IgD-negative memory B cell (primary cell): ENCODE data around the gene SYF2. TPM values are rescaled to one million over a fixed set of nuclear protein-coding genes. Genes with fewer than 3 reads are reported as not detected.
A peak's percentile ranks its signal among the peaks of the same experiment; 100 is the strongest.

Experiments
- H3K27ac Mint-ChIP-seq, 3 donors: one replicate each; pipeline ENCODE4 v1.8.0; 2020 to 2022; ENCODE audit warnings: mild to moderate bottlenecking in 3 of 3, mixed read lengths in 3 of 3, moderate library complexity in 1 of 3
- H3K27me3 Mint-ChIP-seq: one replicate; pipeline ENCODE4 v1.8.0; 2021; ENCODE audit warnings: mixed read lengths
- H3K36me3 Mint-ChIP-seq: one replicate; pipeline ENCODE4 v1.8.0; 2020; ENCODE audit warnings: mild to moderate bottlenecking, mixed read lengths
- H3K4me1 Mint-ChIP-seq, 3 donors: one replicate each; pipeline ENCODE4 v1.8.0; 2020 to 2022; ENCODE audit warnings: mixed read lengths in 3 of 3, mild to moderate bottlenecking in 1 of 3
- H3K4me3 Mint-ChIP-seq, 4 donors: one replicate each; pipeline ENCODE4 v1.8.0; 2020 to 2022; ENCODE audit warnings: mild to moderate bottlenecking in 4 of 4, mixed read lengths in 4 of 4, moderate library complexity in 3 of 4
- H3K9me3 Mint-ChIP-seq, 3 donors: one replicate each; pipeline ENCODE4 v1.8.0; 2020 to 2021; ENCODE audit warnings: mixed read lengths in 3 of 3, mild to moderate bottlenecking in 1 of 3
- polyA plus RNA-seq: library from polyadenylated mRNA; unstranded; fragments of 300-500 nt; fragmentation: Illumina TruSeq; gene quantifications from one replicate; pipeline ENCODE4 v1.2.3, GENCODE V29; 2021

Gene SYF2
- polyA plus RNA-seq, 1 donor from 2014 or later = 91.2 TPM

DNA sequence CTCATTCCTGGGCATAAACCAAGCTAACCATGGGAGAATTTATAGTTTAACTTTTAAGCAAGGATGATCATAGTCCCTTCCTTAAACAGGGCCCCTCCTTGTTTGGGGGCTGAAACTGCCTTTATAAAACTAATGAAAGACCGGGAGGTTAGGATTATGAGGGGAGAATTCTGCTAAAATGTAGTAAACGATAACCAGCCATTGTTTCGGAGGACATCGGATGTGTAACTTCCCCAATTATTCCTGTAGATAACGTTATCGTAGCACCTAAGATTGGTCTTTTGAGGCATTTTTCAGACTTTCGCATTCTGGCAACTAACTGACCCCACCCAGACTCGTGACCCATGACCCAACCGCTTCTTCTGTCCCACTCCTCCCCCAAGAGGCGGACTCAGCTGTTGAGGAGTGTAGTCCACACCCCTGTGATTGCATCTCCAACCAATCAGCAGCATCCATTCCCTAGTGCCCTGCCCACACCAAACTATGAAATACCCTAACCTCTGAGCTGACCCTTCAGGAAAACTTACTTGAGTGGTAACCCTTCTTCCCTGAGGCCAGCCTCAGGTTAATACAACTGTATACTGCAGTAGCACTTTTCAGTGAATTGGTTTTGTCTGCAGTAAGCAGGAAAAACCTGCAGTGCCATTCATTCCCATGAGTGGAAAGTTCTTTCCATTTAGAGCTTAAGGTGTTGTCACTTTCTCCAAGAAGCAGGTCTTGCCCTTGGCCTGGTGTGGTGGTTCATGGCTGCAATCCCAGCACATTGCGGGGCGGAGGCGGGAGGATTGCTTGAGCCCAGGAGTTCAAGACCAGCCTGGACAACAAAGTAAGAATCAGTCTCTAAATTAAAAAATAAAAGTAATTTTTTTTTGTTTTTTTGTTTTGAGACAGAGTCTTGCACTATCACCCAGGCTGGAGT lies 823 bp upstream of the SYF2 start:
- Mint-ChIP-seq H3K9me3 (no peaks in the 10 kb centered on the region), H3K36me3 (peaks cover 2% of the 10 kb centered on the region), H3K27me3 (no peaks in the 10 kb centered on the region), H3K4me1 (peaks cover 12 to 38% (median 23%) of the 10 kb centered on the region in 3 donors), H3K27ac (no peak overlapping the region), H3K4me3 (no peak overlapping the region)

- Mint-ChIP-seq H3K27me3 (no peaks in the 10 kb centered on the region), H3K36me3 (peaks cover 14% of the 10 kb centered on the region), H3K4me3 (peak overlapping the region in 1 of 4 donors; percentile 28), H3K4me1 (peaks cover 0 to 14% (median 1%) of the 10 kb centered on the region in 3 donors), H3K27ac (no peak overlapping the region), H3K9me3 (no peaks in the 10 kb centered on the region)
Observed at GRCh38 chr1:25223471-25223870, 8.8 kb downstream of the SYF2 start.

- Mint-ChIP-seq H3K27ac (no peak overlapping the region), H3K4me3 (no peak overlapping the region), H3K4me1 (peaks cover 0 to 14% (median 4%) of the 10 kb centered on the region in 3 donors), H3K27me3 (no peaks in the 10 kb centered on the region), H3K9me3 (no peaks in the 10 kb centered on the region), H3K36me3 (peaks cover 14% of the 10 kb centered on the region)
Observed at GRCh38 chr1:25222606-25223005, 9.7 kb downstream of the SYF2 start.

GRCh38 chr1:25220666-25221065 lies 11.6 kb downstream of the SYF2 start:
- no peak overlapping the region for H3K27ac Mint-ChIP-seq

GRCh38 chr1:25219661-25220251 lies 12.5 kb downstream of the SYF2 start:
- Mint-ChIP-seq H3K27ac (no peak overlapping the region), H3K4me1 (peaks cover 6 to 17% (median 14%) of the 10 kb centered on the region in 3 donors), H3K36me3 (peaks cover 14% of the 10 kb centered on the region), H3K9me3 (no peaks in the 10 kb centered on the region), H3K27me3 (no peaks in the 10 kb centered on the region), H3K4me3 (no peak overlapping the region)

More at GRCh38 chr1:25220666-25221065, 11.6 kb downstream of the SYF2 start:
- peaks cover 14% of the 10 kb centered on the region for H3K36me3 Mint-ChIP-seq
- H3K27me3 Mint-ChIP-seq = no peaks in the 10 kb centered on the region
- peaks cover 4 to 19% (median 12%) of the 10 kb centered on the region in 3 donors for H3K4me1 Mint-ChIP-seq
- no peaks in the 10 kb centered on the region for H3K9me3 Mint-ChIP-seq
- no peak overlapping the region for H3K4me3 Mint-ChIP-seq

GRCh38 chr1:25217598-25218232 lies 14.6 kb downstream of the SYF2 start:
- H3K27ac Mint-ChIP-seq = no peak overlapping the region
- no peaks in the 10 kb centered on the region for H3K27me3 Mint-ChIP-seq
- no peak overlapping the region for H3K4me3 Mint-ChIP-seq
- H3K36me3 Mint-ChIP-seq = peaks cover 10% of the 10 kb centered on the region
- H3K9me3 Mint-ChIP-seq = no peaks in the 10 kb centered on the region
- H3K4me1 Mint-ChIP-seq = peaks cover 6 to 14% (median 13%) of the 10 kb centered on the region in 3 donors

- H3K36me3 Mint-ChIP-seq = peaks cover 12% of the 10 kb centered on the region
- no peaks in the 10 kb centered on the region for H3K9me3 Mint-ChIP-seq
- peaks cover 6 to 14% (median 13%) of the 10 kb centered on the region in 3 donors for H3K4me1 Mint-ChIP-seq
- peak overlapping the region in 1 of 3 donors; percentile 18 for H3K27ac Mint-ChIP-seq
- no peaks in the 10 kb centered on the region for H3K27me3 Mint-ChIP-seq
- no peak overlapping the region for H3K4me3 Mint-ChIP-seq
Observed at GRCh38 chr1:25217015-25217414, 15.3 kb downstream of the SYF2 start.

- peaks cover 9% of the 10 kb centered on the region for H3K36me3 Mint-ChIP-seq
- peak overlapping the region in 2 of 4 donors; percentile 3 to 25 for H3K4me3 Mint-ChIP-seq
- H3K27me3 Mint-ChIP-seq = peaks cover 4% of the 10 kb centered on the region
- H3K9me3 Mint-ChIP-seq = no peaks in the 10 kb centered on the region
- peak overlapping the region in 1 of 3 donors; percentile 25 for H3K27ac Mint-ChIP-seq
- peaks cover 6 to 14% (median 13%) of the 10 kb centered on the region in 3 donors for H3K4me1 Mint-ChIP-seq
Observed at GRCh38 chr1:25216123-25216522, 16.2 kb downstream of the SYF2 start.

GRCh38 chr1:25212725-25213124 lies 19.6 kb downstream of the SYF2 start:
- Mint-ChIP-seq H3K36me3 (peaks cover 4% of the 10 kb centered on the region), H3K4me3 (no peak overlapping the region), H3K9me3 (no peaks in the 10 kb centered on the region), H3K27me3 (peaks cover 4% of the 10 kb centered on the region), H3K27ac (peak overlapping the region in 1 of 3 donors; percentile 62), H3K4me1 (peaks cover 6 to 10% (median 6%) of the 10 kb centered on the region in 3 donors)

DNA sequence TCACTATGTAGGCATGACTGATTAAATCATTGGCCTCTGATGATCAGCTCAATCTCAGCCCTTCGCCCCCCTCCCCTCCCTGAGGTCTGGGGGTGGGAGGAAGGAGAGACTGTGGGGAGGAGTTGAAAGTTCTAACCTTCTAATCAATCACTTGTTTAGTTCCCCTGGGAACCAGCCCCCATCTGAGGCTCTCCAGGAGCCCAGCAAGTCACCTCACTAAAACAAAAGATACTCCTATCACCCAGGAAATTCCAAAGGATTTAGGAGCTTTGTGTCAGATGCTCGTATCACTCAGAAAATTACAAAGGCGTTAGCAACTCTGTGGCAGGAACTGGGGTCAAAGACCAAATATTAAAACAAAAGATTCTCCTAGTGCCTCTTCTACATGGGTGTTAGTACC lies 21.6 kb downstream of the SYF2 start:
- Mint-ChIP-seq H3K36me3 (peaks cover 4% of the 10 kb centered on the region), H3K4me3 (no peak overlapping the region), H3K4me1 (peaks cover 0 to 2% (median 2%) of the 10 kb centered on the region in 3 donors), H3K27me3 (peaks cover 4% of the 10 kb centered on the region), H3K9me3 (no peaks in the 10 kb centered on the region), H3K27ac (no peak overlapping the region)

DNA sequence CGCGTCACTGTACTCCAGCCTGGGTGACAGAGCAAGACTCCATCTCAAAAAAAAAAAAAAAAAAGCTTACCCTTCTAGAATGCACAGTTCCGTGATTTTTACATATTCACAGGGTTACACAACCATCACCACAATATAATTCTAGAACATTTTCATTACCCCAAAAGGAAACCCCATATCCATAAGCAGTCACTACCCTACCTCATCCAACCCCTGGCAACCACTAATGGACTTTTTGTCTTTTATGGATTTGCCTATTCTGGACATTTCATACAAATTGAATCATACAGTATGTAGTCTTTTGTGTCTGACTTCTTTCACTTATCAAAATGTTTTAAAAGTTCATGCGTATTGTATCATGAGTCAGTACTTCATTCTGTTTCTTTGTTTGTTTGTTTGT lies 22.8 kb downstream of the SYF2 start:
- Mint-ChIP-seq H3K27ac (no peak overlapping the region), H3K36me3 (peaks cover 4% of the 10 kb centered on the region), H3K9me3 (no peaks in the 10 kb centered on the region), H3K27me3 (peaks cover 9% of the 10 kb centered on the region), H3K4me3 (no peak overlapping the region), H3K4me1 (peaks cover 0 to 1% (median 0%) of the 10 kb centered on the region in 3 donors)

DNA sequence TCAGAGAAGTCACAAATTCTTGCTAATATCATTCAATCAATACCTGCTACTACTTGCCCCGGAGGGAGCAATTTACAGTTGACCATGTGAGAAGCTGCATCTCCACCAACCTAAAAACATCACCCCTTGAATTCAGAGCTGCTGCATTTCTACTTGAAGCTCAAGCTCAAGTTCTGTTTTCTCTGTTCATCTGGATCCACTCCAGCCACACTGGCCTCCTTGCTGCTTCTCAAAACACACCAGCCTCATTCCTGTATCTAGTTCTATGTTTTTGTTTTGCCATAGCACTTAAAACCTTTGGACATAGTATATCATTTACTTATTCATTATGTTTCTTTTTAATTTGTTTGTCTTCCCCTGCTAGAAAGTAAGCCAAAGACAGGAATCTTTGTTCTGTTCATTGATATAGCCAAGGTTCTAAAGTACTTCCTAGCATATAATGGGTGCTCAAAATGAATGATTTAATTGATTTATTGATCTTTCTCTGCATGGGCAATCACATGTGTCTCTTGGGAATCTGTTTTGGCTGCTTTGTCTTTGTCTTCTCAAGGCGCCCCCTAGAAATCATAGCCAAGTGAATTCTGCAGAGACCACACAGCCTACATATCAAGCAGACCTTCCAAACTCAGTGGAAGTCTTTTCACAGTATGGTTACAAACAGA lies 23.6 kb downstream of the SYF2 start:
- H3K4me3 Mint-ChIP-seq = no peak overlapping the region
- H3K36me3 Mint-ChIP-seq = peaks cover 4% of the 10 kb centered on the region
- peak overlapping the region in 1 of 3 donors; percentile 20 for H3K27ac Mint-ChIP-seq
- no peaks in the 10 kb centered on the region for H3K9me3 Mint-ChIP-seq
- peaks cover 0 to 1% (median 0%) of the 10 kb centered on the region in 3 donors for H3K4me1 Mint-ChIP-seq
- peaks cover 9% of the 10 kb centered on the region for H3K27me3 Mint-ChIP-seq

DNA sequence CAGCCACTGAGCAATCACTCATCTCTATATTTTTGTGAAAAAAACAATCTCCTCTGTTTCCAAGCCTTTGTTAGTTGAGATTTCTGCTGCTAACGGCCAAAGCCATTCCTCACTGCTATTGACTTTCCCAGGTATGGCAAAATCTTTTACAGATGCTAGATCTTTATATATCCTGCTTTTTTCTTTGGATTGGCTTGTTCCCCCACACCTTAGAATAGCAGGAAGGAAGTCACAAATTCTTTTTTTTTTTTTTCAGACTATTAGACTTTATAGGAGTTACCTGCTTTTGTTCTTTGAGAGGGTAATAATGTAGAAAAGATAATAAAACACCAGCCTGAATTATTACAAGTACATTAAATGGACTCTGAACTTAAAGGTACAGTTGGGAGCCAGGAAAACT lies 24.2 kb downstream of the SYF2 start:
- peaks cover 0 to 1% (median 0%) of the 10 kb centered on the region in 3 donors for H3K4me1 Mint-ChIP-seq
- no peak overlapping the region for H3K4me3 Mint-ChIP-seq
- peaks cover 4% of the 10 kb centered on the region for H3K36me3 Mint-ChIP-seq
- no peak overlapping the region for H3K27ac Mint-ChIP-seq
- peaks cover 9% of the 10 kb centered on the region for H3K27me3 Mint-ChIP-seq
- no peaks in the 10 kb centered on the region for H3K9me3 Mint-ChIP-seq

DNA sequence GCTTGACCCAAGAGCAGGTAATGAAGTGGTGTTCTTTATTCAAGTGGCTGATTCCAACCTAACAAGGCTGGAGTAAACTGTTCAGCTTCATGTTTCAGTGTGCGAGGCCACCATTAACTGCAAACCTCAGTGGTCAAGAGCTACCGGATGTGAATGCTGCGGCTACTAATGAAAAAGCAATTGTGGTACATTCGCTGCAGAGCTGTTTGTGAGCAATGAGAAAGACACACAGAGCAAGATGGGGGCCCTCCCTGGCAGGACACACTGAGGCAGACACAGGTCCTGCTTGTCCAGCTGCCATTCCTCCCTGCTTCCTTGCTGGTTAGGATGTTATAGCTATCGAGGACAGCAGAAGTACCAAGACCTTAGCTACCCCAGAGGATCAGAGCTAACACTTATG lies 26.1 kb downstream of the SYF2 start:
- no peak overlapping the region for H3K4me3 Mint-ChIP-seq
- H3K9me3 Mint-ChIP-seq = no peaks in the 10 kb centered on the region
- H3K27me3 Mint-ChIP-seq = peaks cover 6% of the 10 kb centered on the region
- no peak overlapping the region for H3K27ac Mint-ChIP-seq
- H3K4me1 Mint-ChIP-seq = peaks cover 0 to 1% (median 0%) of the 10 kb centered on the region in 3 donors
- peaks cover 2% of the 10 kb centered on the region for H3K36me3 Mint-ChIP-seq
